ENCODE measurements around the gene SP4.

SP4 gene

GRCh38 chr7:21430575-21430954, 2.7 kb downstream of the SP4 start:
- no peak overlapping the region for H3K27ac ChIP-seq
- no peak for DNase-seq (ENCODE audit: low read depth, low spot score)

GRCh38 chr7:21443149-21443841, 15.4 kb downstream of the SP4 start:
- DNase-seq (ENCODE audit: low read depth, low spot score), result no peak
- no peak overlapping the region for H3K27ac ChIP-seq

GRCh38 chr7:21448974-21449373, 21.1 kb downstream of the SP4 start:
- H3K27ac ChIP-seq, result no peak overlapping the region
- no peak for DNase-seq (ENCODE audit: low read depth, low spot score)

- H3K27ac ChIP-seq, result no peak overlapping the region
- no peak for DNase-seq (ENCODE audit: low read depth, low spot score)
These were observed 22.2 kb downstream of the SP4 start for GRCh38 chr7:21450076-21450475.

- DNase-seq (ENCODE audit: low read depth, low spot score), result no peak
- no peak overlapping the region for H3K27ac ChIP-seq
These were observed 23.1 kb downstream of the SP4 start for GRCh38 chr7:21450941-21451340.

GRCh38 chr7:21454182-21454581, 26.3 kb downstream of the SP4 start:
- no peak for DNase-seq (ENCODE audit: low read depth, low spot score)
- no peak overlapping the region for H3K27ac ChIP-seq

- DNase-seq (ENCODE audit: low read depth, low spot score), result no peak
- H3K27ac ChIP-seq, result no peak overlapping the region
These were observed 27.0 kb downstream of the SP4 start for GRCh38 chr7:21454906-21455305.

GRCh38 chr7:21461282-21461681, 33.4 kb downstream of the SP4 start:
- no peak overlapping the region for H3K27ac ChIP-seq
- no peak for DNase-seq (ENCODE audit: low read depth, low spot score)

GRCh38 chr7:21462081-21462480, 34.2 kb downstream of the SP4 start:
- DNase-seq (ENCODE audit: low read depth, low spot score), result no peak
- H3K27ac ChIP-seq, result no peak overlapping the region

- H3K27ac ChIP-seq, result no peak overlapping the region
- no peak for DNase-seq (ENCODE audit: low read depth, low spot score)
These were observed 35.6 kb downstream of the SP4 start for GRCh38 chr7:21463524-21463923.

GRCh38 chr7:21468969-21469368, 41.1 kb downstream of the SP4 start:
- DNase-seq (ENCODE audit: low read depth, low spot score), result no peak
- no peak overlapping the region for H3K27ac ChIP-seq

GRCh38 chr7:21469894-21470293, 42.0 kb downstream of the SP4 start:
- no peak for DNase-seq (ENCODE audit: low read depth, low spot score)
- no peak overlapping the region for H3K27ac ChIP-seq

GRCh38 chr7:21472029-21472428, 44.1 kb downstream of the SP4 start:
- DNase-seq (ENCODE audit: low read depth, low spot score), result no peak
- H3K27ac ChIP-seq, result no peak overlapping the region

- H3K27ac ChIP-seq, result no peak overlapping the region
- DNase-seq (ENCODE audit: low read depth, low spot score), result no peak
These were observed 48.5 kb downstream of the SP4 start for GRCh38 chr7:21476429-21476828.

GRCh38 chr7:21480693-21481403, 53.0 kb downstream of the SP4 start:
- H3K27ac ChIP-seq, result no peak overlapping the region
- no peak for DNase-seq (ENCODE audit: low read depth, low spot score)

- H3K27ac ChIP-seq, result no peak overlapping the region
- no peak for DNase-seq (ENCODE audit: low read depth, low spot score)
These were observed 58.6 kb downstream of the SP4 start for GRCh38 chr7:21486511-21486910.

GRCh38 chr7:21495731-21496130, 67.8 kb downstream of the SP4 start:
- H3K27ac ChIP-seq, result no peak overlapping the region
- DNase-seq (ENCODE audit: low read depth, low spot score), result no peak

GRCh38 chr7:21497072-21497471, 69.2 kb downstream of the SP4 start:
- DNase-seq (ENCODE audit: low read depth, low spot score), result no peak
- H3K27ac ChIP-seq, result no peak overlapping the region

GRCh38 chr7:21500117-21500832, 72.4 kb downstream of the SP4 start:
- DNase-seq (ENCODE audit: low read depth, low spot score), result no peak
- H3K27ac ChIP-seq, result no peak overlapping the region

GRCh38 chr7:21504021-21504420, 76.1 kb downstream of the SP4 start:
- no peak overlapping the region for H3K27ac ChIP-seq
- no peak for DNase-seq (ENCODE audit: low read depth, low spot score)

- H3K27ac ChIP-seq, result no peak overlapping the region
- DNase-seq (ENCODE audit: low read depth, low spot score), result no peak
These were observed 79.9 kb downstream of the SP4 start for GRCh38 chr7:21507627-21508343.

All from epithelial cell of prostate (primary cell).